Stimulated activated naive CD8-positive, alpha-beta T cell treated with anti-CD3 and anti-CD28 coated beads, Interleukin-15, Interleukin-2, amounts not matched to agents 100 ng/mL and 50 ng/mL, for 24 hours (primary cell): Measurements from ENCODE around the gene SOBP.
"Not testable (repeated sequence)": the region's sequence is repeated elsewhere in the genome, so short reads cannot be mapped to it uniquely, and the experiment has no call there.

Experiments
- H3K27ac Mint-ChIP-seq: one replicate; pipeline ENCODE4 v1.8.0; 2021; ENCODE audit warnings: mild to moderate bottlenecking, mixed read lengths
- H3K27me3 Mint-ChIP-seq: one replicate; pipeline ENCODE4 v1.8.0; 2021; ENCODE audit warnings: mixed read lengths
- H3K36me3 Mint-ChIP-seq: one replicate; pipeline ENCODE4 v1.8.0; 2021; ENCODE audit warnings: low read depth, mixed read lengths
- H3K4me1 Mint-ChIP-seq: one replicate; pipeline ENCODE4 v1.8.0; 2021; ENCODE audit warnings: low read depth, mixed read lengths
- H3K4me3 Mint-ChIP-seq: one replicate; pipeline ENCODE4 v1.8.0; 2021; ENCODE audit warnings: mild to moderate bottlenecking, mixed read lengths
- H3K9me3 Mint-ChIP-seq: one replicate; pipeline ENCODE4 v1.8.0; 2021; ENCODE audit warnings: mixed read lengths

SOBP gene

DNA sequence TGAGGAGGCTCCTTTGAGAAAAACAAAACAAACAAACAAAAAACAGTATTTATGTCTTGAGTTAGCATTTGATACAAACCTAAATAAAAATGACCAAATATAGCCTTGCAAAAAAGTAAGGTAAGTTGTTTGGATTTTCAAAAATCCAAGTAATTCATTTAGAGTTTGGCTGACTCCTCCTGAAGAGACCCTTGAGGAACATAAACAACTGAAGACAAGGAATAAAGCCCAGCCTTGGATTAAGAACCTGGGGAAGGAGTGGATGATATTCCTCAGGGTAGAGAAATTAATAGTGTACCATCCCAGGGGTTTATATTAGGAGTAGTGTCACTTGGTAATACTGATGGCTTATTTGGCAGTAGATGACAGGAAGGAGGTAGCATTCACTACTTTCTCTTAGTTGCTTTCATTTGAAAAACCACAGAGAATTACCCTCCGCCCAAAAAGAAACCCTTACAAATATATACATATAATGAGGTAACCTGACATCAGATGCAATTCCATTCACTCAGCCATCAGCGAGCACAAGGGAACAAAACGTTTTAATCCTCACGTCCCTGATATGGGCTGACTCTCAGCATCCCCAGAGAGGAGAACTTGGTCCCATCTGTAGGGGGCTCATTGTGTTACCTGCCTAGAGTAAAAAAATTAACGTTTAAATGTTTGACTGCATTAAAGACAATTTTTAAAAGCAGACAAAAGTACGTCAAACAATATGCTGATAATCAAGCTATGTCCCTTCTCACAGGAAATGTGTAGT, 57.0 kb downstream of the SOBP start:
- Mint-ChIP-seq H3K4me3 (no peak overlapping the region), H3K36me3 (no peaks in the 10 kb centered on the region), H3K27ac (no peak overlapping the region), H3K27me3 (peaks cover 10% of the 10 kb centered on the region), H3K9me3 (no peaks in the 10 kb centered on the region), H3K4me1 (no peaks in the 10 kb centered on the region)

DNA sequence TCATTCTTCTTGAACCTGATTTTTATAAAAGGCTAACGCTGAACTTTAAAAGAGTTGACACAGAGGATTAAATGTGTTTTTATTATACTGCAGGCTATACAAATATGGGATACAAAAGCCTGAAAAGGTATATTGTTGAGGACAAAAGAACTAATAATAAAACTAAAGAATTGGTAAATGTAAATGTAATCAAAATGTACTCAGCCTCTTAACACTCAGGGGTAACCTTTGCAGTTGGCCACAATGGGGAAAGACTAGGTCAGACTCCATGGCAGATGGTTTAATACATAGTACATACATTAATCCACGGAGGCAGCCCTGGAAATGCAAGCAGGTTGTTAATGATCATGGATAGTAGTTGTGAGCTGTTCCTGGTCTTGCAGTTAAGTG, 57.5 kb downstream of the SOBP start:
- Mint-ChIP-seq H3K4me1 (no peaks in the 10 kb centered on the region), H3K36me3 (no peaks in the 10 kb centered on the region), H3K27ac (no peak overlapping the region), H3K9me3 (no peaks in the 10 kb centered on the region), H3K27me3 (peaks cover 10% of the 10 kb centered on the region), H3K4me3 (no peak overlapping the region)

DNA sequence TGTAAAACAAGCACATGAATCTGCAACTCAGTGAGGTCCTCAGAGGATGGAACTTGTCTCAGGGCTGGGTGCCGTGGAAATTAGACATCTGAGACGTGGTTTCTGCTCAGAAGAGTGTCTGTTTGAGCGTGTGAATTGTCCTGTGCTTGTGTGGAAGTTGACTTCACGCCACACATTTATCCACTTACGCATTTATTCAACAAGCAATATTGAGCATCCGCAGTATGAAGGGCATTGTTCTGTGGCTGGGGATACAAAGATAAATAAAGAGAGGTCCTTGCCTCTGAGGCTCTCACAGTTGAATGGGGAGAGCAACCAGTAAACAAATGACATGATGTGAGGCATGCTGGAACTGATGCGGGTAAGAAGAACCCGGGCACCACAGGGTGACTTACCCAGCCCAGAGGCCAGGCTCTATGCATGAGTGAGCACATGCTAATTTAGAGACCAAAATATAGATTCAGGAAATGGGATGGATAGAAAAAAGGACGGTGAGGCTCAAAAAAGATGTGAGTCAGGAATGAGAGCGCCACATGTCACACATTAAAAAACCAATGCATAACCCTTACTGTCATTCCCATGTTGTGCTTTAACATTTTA, 60.4 kb downstream of the SOBP start:
- Mint-ChIP-seq H3K27ac (no peak overlapping the region), H3K27me3 (peaks cover 1% of the 10 kb centered on the region), H3K4me1 (no peaks in the 10 kb centered on the region), H3K4me3 (no peak overlapping the region), H3K36me3 (no peaks in the 10 kb centered on the region), H3K9me3 (no peaks in the 10 kb centered on the region)

DNA sequence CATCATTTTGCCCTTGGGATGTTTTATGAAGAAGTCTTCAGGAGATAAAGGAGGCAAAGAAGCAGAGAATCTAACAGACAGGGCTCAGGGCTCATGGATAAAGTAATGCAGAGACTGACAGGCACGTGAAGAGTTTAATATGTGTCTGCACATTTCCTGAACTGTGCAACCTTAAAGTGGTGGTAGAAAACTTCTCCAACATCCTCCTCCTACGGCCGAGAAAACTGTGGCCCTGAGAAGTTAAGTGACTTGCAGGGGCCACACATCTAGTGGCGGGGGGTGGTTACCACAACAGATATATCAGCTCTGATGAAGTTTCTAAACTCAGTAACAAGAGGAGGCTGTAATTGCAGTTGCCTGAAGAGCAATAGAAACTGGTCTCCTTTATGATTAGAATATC, 61.0 kb downstream of the SOBP start:
- Mint-ChIP-seq H3K4me3 (no peak overlapping the region), H3K36me3 (no peaks in the 10 kb centered on the region), H3K4me1 (no peaks in the 10 kb centered on the region), H3K9me3 (no peaks in the 10 kb centered on the region), H3K27me3 (no peaks in the 10 kb centered on the region), H3K27ac (no peak overlapping the region)

DNA sequence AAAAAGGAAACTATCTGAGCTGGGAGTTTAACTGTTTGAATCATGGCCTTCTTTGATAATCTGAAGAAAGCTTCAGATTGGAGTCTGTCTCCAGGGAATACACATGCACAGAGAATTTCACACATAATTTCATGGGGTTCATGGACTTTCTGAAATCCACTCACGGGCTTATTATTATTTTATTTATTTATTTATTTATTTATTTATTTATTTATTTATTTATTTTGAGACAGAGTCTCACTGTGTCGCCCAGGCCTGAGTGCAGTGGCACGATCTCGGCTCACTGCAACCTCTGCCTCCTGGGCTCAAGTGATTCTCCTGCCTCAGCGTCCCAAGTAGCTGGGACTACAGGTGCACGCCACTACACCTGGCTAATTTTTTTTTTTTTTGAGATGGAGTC, 63.2 kb downstream of the SOBP start:
- not testable (repeated sequence) for H3K27ac Mint-ChIP-seq, H3K4me1 Mint-ChIP-seq, H3K4me3 Mint-ChIP-seq, H3K36me3 Mint-ChIP-seq, H3K27me3 Mint-ChIP-seq, H3K9me3 Mint-ChIP-seq

DNA sequence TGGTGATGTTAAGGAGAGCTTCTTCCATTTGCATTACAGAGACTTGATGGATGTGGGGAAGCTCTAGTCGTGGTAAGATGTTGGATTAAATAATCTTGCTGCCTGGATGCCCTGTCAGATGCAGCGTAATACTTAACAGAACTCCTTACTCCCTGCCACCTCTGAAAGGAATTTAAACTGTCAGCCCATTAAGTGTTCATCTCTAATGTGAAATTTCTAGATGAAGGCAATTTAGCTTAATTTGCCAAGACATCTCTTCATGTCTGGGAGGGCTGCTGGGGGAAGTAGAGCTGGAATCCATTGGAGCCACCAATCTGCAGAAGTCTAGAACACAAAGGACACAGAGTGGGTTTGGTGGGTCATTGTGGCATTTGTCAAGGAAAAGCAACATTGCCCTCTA, 64.4 kb downstream of the SOBP start:
- no peaks in the 10 kb centered on the region for H3K4me1 Mint-ChIP-seq
- H3K9me3 Mint-ChIP-seq: no peaks in the 10 kb centered on the region
- H3K27ac Mint-ChIP-seq: no peak overlapping the region
- H3K27me3 Mint-ChIP-seq: no peaks in the 10 kb centered on the region
- no peaks in the 10 kb centered on the region for H3K36me3 Mint-ChIP-seq
- no peak overlapping the region for H3K4me3 Mint-ChIP-seq

DNA sequence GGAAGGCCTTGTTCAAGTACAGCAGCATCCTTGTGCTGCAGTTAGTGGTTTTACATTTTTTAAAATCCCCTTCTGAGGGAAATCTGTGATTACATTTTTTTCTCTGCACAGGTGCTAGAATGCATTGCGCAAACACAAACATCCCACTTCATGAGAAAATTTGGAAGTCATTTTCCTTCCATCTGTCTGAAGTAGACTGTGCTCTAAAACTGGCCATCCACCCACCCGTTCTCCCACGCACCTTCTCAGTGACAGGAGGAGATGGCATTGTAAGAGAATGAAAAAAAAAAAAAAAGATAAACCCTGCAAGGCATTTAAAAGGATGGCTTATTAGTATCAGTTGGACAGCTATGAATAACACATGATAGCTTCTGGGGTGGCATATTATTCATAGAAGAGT, 65.0 kb downstream of the SOBP start:
- Mint-ChIP-seq H3K36me3 (no peaks in the 10 kb centered on the region), H3K27ac (no peak overlapping the region), H3K4me3 (no peak overlapping the region), H3K27me3 (no peaks in the 10 kb centered on the region), H3K9me3 (no peaks in the 10 kb centered on the region), H3K4me1 (no peaks in the 10 kb centered on the region)

DNA sequence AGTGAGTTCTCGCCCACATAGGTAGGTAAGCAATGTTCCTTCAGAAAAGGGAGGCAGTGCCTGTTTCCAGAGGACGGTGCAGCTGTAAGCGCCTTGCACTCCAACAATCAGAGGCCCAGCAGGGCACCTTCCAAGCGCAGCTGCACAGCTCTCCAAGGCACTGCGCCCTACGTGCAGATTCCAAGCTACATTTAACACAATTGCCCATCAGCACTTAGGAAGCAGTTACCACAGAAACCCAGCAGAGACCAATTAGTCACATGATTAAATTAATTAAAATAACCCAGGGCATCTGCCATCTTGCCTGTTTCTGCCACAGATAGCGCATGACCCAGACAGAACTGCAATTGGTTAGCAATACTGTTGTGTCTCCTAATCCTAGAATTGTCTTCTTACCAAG, 65.5 kb downstream of the SOBP start:
- Mint-ChIP-seq H3K9me3 (no peaks in the 10 kb centered on the region), H3K27ac (no peak overlapping the region), H3K27me3 (no peaks in the 10 kb centered on the region), H3K4me1 (no peaks in the 10 kb centered on the region), H3K4me3 (no peak overlapping the region), H3K36me3 (no peaks in the 10 kb centered on the region)

DNA sequence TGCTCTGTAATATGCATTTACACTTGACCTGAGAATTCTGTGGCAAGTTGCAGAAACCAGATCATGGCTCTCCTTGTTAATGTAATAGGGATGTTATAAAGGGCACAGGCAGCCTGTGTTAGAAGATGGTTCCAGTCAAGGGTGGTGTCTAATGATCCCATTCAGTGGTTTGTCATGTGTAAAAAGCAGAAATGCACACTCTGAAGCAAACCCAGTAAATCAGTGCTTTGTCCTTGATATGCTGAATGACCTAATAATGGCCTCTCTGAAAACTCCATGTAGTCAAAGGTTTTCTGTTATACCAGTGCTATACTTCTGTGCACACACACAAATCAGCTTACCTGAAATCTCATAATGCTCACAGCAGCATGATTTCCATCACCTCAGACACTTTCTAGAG, 66.2 kb downstream of the SOBP start:
- H3K4me1 Mint-ChIP-seq: no peaks in the 10 kb centered on the region
- H3K4me3 Mint-ChIP-seq: no peak overlapping the region
- H3K27me3 Mint-ChIP-seq: no peaks in the 10 kb centered on the region
- no peak overlapping the region for H3K27ac Mint-ChIP-seq
- no peaks in the 10 kb centered on the region for H3K9me3 Mint-ChIP-seq
- H3K36me3 Mint-ChIP-seq: no peaks in the 10 kb centered on the region

DNA sequence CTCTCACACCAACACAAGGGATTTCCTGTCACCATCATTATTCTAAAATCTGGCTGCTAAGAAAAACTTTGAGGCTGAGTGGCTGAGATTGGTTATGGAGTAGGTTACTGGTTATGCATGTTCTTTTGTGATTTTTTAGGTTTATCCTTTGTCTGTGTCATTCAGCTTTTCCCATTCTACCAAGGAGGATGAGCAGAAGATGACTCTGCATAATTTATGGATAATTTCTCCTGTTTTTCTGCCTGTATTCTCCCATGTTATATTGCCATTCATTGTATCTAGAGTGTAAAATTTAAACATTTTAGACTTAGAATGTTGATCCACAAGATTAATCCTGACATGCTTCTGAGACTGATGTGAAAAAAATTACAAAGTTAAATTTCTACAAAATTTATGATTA, 67.8 kb downstream of the SOBP start:
- H3K27me3 Mint-ChIP-seq: no peaks in the 10 kb centered on the region
- no peak overlapping the region for H3K27ac Mint-ChIP-seq
- H3K4me3 Mint-ChIP-seq: no peak overlapping the region
- H3K36me3 Mint-ChIP-seq: no peaks in the 10 kb centered on the region
- no peaks in the 10 kb centered on the region for H3K4me1 Mint-ChIP-seq
- no peaks in the 10 kb centered on the region for H3K9me3 Mint-ChIP-seq

DNA sequence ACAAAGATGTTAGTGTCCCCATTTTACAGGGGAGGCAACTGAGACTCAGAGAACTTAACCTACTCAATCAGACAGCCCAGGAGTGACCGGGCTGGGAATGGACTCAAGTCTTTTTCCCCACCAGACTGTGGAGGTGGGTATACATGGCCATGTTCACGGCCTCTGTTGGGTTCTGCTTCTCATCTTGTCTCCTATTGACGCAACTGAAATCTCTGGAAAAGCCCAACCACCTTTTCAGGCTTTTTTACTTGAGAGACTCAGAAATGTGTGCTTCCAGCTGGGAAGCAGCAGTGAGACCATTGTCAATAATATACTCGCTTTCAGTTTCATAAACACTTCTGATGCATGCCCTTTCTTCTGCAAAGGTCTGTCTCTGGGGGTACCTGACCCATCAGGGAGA, 70.7 kb downstream of the SOBP start:
- Mint-ChIP-seq H3K27ac (no peak overlapping the region), H3K9me3 (no peaks in the 10 kb centered on the region), H3K27me3 (peaks cover 11% of the 10 kb centered on the region), H3K36me3 (no peaks in the 10 kb centered on the region), H3K4me3 (no peak overlapping the region), H3K4me1 (no peaks in the 10 kb centered on the region)

DNA sequence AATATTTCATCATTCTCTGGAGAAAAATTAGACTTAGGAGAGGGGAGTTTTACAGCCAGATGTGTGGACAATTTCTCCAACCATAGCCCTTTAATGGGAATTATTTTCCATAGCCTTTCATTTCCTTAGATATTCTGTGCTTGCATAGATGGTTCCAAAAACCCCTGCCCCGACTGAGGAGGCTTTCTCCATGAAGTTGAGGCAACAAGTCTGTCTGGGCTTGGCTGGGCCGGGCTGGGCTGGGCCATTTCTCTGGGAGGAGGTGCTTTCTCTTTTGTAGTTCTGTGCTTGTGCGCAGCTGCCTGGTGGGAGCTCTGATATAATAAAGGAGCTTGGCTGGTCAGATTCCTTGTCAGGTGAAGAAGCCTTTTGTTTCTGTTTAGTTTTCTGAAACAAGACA, 71.4 kb downstream of the SOBP start:
- Mint-ChIP-seq H3K27me3 (peaks cover 12% of the 10 kb centered on the region), H3K27ac (no peak overlapping the region), H3K4me1 (no peaks in the 10 kb centered on the region), H3K36me3 (no peaks in the 10 kb centered on the region), H3K9me3 (no peaks in the 10 kb centered on the region), H3K4me3 (no peak overlapping the region)

DNA sequence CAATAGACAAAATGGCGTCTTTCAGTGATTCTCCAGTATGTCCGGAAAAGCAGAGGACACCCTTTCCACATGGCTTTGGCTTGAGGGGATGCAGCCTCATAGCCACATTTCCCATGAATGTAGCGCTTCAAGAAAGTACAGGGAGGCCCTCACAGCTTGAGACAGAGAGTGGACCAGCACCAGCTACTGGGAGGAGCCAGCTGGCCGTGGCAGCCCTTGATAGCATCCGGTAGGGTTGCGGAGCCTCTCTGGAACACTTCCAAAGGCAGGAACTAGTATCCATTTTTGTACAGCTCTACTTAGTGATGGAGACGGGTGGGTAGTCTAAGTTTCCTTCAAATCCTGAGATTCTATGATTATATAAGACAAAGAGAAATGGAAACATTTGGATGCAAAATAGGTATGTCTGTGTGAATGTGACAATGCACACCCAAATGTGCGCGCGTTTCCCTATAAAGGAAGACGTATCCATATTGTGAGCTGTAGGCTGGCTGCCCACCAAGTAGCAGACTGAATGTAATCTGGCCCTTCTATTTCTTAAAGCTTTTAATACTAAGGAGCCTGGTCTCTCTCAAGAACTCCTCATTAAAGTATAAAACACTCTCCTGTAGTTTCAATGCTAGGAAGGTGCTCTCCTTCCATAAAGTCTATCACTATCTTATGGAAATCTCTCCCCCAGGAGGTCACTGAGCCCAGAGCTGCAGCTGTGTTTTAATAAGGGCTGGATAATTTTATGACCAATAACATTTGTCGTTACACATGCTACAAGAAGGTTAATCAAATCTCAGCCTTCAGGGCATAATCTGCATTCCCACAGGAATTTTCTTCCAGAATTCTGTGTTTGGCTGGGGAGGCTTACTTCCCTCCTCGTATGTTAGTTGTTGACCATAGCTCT, 74.0 kb downstream of the SOBP start:
- Mint-ChIP-seq H3K4me1 (no peaks in the 10 kb centered on the region), H3K36me3 (no peaks in the 10 kb centered on the region), H3K27me3 (peaks cover 18% of the 10 kb centered on the region), H3K27ac (no peak overlapping the region), H3K9me3 (no peaks in the 10 kb centered on the region), H3K4me3 (no peak overlapping the region)

DNA sequence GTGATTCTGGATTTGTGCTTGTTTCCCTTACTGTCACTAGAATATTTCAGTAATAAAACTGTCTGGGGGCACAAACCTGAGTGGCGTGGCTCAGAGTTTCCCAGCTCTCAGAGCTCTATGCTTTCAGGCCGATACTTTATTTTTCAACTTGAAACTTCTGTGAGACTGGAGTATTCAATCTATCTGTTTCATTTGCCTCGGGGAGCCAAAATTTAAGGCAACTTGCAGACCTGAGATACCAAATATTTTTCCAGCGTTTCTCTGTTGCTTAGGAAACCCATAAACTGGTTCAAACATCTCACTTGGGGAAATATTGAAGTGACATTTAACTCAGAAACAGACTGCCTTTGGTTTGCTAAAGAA, 74.7 kb downstream of the SOBP start:
- no peak overlapping the region for H3K4me3 Mint-ChIP-seq
- H3K9me3 Mint-ChIP-seq: no peaks in the 10 kb centered on the region
- H3K27me3 Mint-ChIP-seq: peaks cover 18% of the 10 kb centered on the region
- H3K4me1 Mint-ChIP-seq: no peaks in the 10 kb centered on the region
- no peaks in the 10 kb centered on the region for H3K36me3 Mint-ChIP-seq
- H3K27ac Mint-ChIP-seq: no peak overlapping the region

DNA sequence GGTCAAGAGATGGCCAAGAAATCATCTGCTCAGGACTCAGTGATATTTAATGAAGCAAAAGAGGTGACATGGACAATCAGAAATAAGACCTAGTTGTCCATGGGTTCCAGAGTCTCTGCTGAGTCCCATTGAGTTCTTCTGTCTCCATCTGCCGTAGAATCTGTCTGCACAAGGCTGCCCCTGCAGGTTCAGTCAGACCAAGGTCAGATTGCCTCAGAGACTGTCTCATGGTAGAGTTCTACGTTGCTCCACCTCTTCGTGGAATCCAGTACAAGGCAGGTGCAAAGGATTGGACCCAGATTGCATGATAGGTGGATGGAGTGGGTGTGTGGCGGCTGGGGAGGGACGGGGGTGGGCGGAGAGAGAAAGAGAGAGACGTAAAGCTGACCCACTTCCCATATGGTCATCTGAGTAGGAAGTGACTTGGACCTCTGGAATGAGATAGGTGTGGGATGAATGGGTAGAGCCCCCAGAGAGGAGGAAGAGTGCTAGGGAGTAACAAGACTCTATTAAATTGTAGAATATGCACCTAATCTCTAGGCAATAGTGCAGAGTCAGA, 75.3 kb downstream of the SOBP start:
- Mint-ChIP-seq H3K36me3 (no peaks in the 10 kb centered on the region), H3K9me3 (no peaks in the 10 kb centered on the region), H3K4me3 (no peak overlapping the region), H3K4me1 (no peaks in the 10 kb centered on the region), H3K27ac (no peak overlapping the region), H3K27me3 (peaks cover 18% of the 10 kb centered on the region)
